Muscle layer of colon (tissue), 2 donors: ENCODE data around the gene USP7.

ENCODE experiments used
- H3K27ac ChIP-seq: one replicate; pipeline ENCODE4 v1.7.0; 2013; ENCODE audit warnings: low read depth, mild to moderate bottlenecking, low read length, moderate library complexity
- H3K27me3 ChIP-seq, 2 donors: one replicate each; pipeline ENCODE4 v1.7.0; 2013; ENCODE audit warnings: low read length in 2 of 2, mild to moderate bottlenecking in 2 of 2; ENCODE audit not compliant: insufficient read depth in 2 of 2, control insufficient read depth in 1 of 2
- H3K36me3 ChIP-seq: one replicate; pipeline ENCODE4 v1.7.0; 2013; ENCODE audit warnings: mild to moderate bottlenecking, low read length; ENCODE audit not compliant: insufficient read depth
- H3K4me1 ChIP-seq: one replicate; pipeline ENCODE4 v1.7.0; 2013; ENCODE audit warnings: mild to moderate bottlenecking, low read length; ENCODE audit not compliant: insufficient read depth
- H3K4me3 ChIP-seq, 2 donors: one replicate each; pipeline ENCODE4 v1.7.0; 2013; ENCODE audit warnings: low read length in 2 of 2, low read depth in 1 of 2, mild to moderate bottlenecking in 1 of 2, moderate library complexity in 1 of 2
- H3K9ac ChIP-seq: one replicate; pipeline ENCODE4 v1.7.0; 2013; ENCODE audit warnings: low read length
- H3K9me3 ChIP-seq: one replicate; pipeline ENCODE4 v1.7.0; 2013; ENCODE audit warnings: mild to moderate bottlenecking, low read length
- donor health status: abdominal sarcoma.
- donor health status: Adenocarcinoma of cecum.

USP7 gene

DNA sequence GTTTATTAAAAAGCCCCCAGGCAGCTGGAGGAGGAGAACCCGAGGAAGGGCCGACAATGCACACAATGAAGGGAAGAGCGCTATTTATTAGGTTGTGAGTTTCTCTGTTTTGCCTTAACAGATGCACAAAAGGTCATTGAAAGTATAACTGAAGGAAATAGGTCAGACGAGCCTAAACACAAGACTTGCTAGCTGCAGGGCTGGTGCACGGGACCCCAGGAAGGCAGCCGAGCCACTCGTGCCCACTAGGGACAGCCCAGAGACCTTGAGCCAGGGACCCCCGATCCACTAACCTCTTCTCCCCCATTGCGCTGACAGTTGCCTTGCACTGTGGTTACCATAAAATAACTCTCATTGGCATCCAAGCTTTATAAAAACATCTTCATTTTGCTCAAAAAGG, 70.3 kb downstream of the USP7 start:
- Histone ChIP-seq H3K27ac (no peak overlapping the region), H3K4me1 (no peaks in the 10 kb centered on the region), H3K9ac (no peak overlapping the region), H3K27me3 (no peaks in the 10 kb centered on the region), H3K36me3 (peaks cover 82% of the 10 kb centered on the region), H3K9me3 (no peaks in the 10 kb centered on the region), H3K4me3 (no peak overlapping the region)

DNA sequence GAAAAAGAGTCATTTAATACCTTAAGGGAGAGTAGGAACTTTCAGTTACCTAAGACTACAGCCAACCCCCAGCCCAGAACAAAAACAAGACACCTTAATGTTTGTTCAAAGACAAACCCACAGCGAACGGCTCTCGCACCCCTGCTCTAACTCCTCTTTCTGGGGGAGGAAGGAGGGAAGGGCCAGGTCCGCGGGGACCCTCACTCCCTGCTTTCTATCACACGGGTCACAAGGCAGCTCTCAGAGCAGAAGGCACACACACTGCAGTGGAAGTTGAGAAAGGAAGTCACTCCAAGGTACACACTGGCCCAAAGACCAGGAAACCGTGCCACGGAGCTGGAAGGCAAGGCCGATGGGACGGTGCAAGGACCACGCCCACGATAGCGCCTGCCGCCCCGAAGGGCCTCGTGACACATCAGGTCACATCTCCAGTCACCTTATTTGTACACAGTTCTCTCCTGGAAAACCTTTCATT, 71.6 kb downstream of the USP7 start:
- Histone ChIP-seq H3K36me3 (peaks cover 73% of the 10 kb centered on the region), H3K27me3 (no peaks in the 10 kb centered on the region), H3K9me3 (no peaks in the 10 kb centered on the region), H3K27ac (no peak overlapping the region), H3K4me1 (peaks cover 6% of the 10 kb centered on the region), H3K4me3 (no peak overlapping the region), H3K9ac (no peak overlapping the region)

DNA sequence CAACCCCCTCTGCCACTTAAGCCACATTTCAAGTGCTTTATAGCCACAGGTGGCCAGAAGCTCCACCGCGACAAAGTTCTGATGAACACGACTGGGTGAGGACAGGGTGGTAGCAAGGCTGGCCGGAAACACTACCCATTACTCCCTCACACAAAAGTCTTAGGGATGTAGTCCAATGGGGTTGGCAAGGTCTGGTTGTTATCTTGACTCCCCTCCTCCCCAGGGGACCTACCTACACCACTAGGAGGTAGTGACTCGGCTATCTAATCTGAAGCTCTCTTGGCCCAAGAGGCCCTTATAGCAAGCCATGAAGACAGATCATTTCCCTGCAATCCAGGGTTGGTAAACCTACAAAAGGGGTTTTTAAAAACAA, 73.2 kb downstream of the USP7 start:
- H3K4me3 ChIP-seq, result no peak overlapping the region
- peaks cover 59% of the 10 kb centered on the region for H3K36me3 ChIP-seq
- H3K9ac ChIP-seq, result no peak overlapping the region
- H3K4me1 ChIP-seq, result peaks cover 15% of the 10 kb centered on the region
- no peaks in the 10 kb centered on the region for H3K9me3 ChIP-seq
- no peaks in the 10 kb centered on the region for H3K27me3 ChIP-seq
- H3K27ac ChIP-seq, result no peak overlapping the region

DNA sequence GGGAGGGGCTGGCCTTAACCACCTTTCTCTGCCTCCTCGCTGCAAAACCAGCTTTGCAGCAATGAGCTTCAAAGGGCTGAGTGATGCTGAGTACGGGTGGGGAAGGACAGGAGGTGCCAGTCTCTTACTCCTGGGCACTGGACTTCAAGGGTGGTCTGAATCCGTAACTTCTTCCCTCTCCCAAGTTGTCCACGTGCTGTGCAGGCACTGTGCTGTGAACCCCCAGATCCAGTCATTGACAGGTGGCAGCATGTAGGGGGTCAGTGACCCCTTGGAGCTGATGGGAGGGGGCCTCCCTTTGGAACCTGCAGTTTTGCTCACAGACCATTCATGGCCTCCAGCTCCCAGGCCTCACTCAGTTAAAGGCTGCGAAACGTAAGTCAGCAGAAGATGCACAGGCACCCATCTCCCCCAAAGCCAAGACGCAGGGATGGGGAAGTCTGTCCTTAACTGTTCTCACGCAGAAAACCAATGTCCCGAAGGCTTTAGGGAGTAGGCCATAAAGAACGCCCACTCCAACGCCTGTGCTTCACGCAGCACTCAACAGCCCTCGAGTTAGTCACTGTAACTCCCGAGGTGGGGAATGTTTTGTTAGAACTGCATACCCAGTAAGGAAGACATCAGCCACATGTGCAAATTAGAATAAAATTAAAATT, 73.7 kb downstream of the USP7 start:
- Histone ChIP-seq H3K9me3 (no peaks in the 10 kb centered on the region), H3K27me3 (no peaks in the 10 kb centered on the region), H3K4me1 (peaks cover 15% of the 10 kb centered on the region), H3K9ac (no peak overlapping the region), H3K4me3 (no peak overlapping the region), H3K27ac (no peak overlapping the region), H3K36me3 (peaks cover 54% of the 10 kb centered on the region)

DNA sequence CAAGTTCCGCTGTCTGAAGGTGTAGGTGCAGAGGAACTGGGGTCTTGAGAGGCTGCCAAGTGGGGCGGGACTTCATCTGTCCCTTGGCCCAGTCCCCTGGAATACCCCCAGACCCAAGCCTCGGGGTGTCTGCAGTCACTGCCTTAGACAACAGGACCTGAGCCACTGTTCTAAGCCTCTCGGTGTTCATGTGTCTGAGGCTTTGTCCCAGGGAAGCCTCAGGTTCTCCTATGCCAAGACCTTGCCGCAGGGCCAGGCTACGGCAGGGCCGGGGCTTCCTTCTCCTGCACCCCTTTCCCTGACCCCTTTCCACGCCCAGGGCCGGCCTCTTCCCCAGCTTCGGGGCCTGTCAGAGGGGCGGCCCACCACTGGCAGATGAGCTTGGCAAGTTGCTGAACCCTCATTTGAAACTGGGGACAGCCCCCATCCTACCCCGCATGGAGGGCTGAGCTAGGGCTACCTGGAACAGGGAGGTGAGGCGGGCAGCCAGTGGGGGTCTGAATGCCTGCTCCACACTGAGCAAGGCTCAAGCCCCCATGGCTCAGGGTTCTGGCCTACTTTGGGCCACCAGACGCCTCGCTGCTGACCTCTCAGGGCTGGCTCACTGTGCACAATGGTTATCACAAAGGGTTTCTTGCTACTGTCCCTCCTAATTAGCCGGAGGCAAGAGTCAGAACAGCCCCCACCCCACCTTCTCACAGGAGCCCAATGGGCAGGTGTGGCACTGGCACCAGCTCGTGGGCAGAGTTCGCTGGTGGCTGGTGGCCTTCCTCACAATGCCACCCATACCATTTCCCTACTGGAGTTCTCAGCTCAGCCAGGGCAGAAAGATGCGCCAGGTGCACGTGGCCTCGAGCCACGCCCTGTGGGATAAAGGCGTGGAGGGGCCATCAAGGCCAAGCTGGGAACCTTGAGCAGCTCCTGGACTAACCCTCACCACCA, 74.5 kb downstream of the USP7 start:
- Histone ChIP-seq H3K27ac (no peak overlapping the region), H3K4me3 (no peak overlapping the region)

DNA sequence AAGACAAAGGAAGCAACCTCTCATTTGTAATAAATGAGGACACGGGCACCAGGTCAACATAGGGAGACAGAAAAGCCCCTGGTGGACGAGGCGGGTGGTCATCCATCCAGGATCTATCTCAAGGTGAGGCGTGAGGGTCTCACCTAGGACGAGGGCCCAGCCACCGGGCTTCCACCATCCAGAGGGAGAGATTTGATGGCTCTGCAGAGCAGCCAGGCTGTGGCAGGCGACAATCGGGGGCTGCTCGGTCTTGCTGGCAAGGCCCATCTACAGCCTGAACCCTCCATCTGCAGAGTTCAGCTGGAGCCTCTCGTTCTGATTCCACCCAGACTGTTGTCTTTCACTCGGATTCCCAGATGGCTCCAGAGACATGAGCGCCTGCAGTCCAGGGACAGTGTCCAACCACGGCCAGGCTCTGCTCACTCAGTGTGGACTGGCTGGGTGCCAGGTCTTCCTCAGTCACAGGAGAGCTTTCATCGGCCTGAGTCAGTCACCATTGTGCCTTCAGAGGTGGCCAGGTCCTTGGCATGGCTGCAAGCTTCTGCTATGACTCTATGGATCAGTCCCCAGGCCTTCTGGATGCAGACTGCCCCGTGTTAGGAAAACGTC, 75.7 kb downstream of the USP7 start:
- H3K4me3 ChIP-seq, result no peak overlapping the region
- peaks cover 15% of the 10 kb centered on the region for H3K4me1 ChIP-seq
- H3K9ac ChIP-seq, result no peak overlapping the region
- peaks cover 0 to 11% of the 10 kb centered on the region in 2 donors for H3K27me3 ChIP-seq
- no peaks in the 10 kb centered on the region for H3K9me3 ChIP-seq
- H3K36me3 ChIP-seq, result peaks cover 34% of the 10 kb centered on the region
- H3K27ac ChIP-seq, result no peak overlapping the region

More for the DNA sequence above, 74.5 kb downstream of the USP7 start:
- Histone ChIP-seq H3K9me3 (no peaks in the 10 kb centered on the region), H3K27me3 (peaks cover 0 to 2% of the 10 kb centered on the region in 2 donors), H3K4me1 (peaks cover 15% of the 10 kb centered on the region), H3K36me3 (peaks cover 46% of the 10 kb centered on the region), H3K9ac (no peak overlapping the region)

DNA sequence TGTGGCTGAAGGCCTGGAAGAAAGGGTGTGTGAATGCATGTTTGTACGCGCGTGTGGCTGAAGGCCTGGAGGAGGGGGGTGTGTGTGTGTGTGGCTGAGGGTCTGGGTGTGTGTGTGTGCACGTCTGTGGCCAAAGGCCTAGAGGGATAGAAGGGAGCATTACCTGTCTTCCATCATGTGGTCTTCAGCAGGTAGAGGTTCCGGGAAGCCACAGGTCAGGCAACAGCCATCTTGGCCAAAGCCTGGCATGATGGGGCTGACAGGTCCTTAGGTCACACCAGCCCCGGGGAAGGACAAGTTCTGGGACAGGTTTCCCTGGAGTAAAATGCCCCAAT, 76.3 kb downstream of the USP7 start:
- Histone ChIP-seq H3K9ac (no peak overlapping the region), H3K27ac (no peak overlapping the region), H3K4me3 (no peak overlapping the region), H3K27me3 (peaks cover 0 to 16% of the 10 kb centered on the region in 2 donors), H3K4me1 (peaks cover 15% of the 10 kb centered on the region), H3K36me3 (peaks cover 29% of the 10 kb centered on the region), H3K9me3 (no peaks in the 10 kb centered on the region)

DNA sequence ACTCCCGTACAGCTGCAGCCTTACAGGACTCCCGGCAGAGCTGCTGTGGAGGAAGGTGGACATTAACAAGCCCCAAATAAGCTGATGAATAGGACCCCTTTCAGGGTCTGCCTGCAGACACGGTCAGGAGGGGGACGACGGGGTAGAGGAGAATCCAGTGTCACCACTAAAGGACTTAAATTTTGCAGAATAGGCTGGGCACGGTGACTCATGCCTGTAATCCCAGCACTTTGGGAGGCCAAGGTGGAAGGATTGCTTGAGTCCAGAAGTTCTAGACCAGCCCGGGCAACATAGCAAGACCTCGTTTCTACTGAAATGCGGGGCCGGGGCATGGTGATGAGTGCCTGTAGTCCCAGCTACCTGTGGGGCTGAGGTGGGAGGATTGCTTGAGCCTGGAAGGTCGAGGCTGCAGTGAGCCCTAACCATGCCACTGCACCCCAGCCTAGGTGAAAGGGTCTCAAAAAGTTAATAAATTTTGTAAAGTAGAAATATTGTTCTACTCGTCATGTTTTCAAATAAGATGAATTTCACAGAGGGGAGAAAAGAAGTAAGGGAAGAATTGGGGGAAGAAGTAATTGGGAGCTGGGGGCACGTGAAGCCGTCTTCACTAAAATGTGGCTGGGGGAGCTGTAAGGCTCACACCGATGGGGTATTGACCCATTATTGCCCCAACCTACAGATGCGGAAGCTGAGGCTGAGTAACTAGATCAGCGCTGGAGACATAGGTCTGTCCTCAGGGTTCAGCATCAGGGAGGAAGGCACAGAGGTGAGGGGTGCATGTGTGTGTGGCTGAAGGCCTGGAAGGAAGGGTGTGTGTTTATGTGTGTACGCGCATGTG, 76.9 kb downstream of the USP7 start:
- H3K36me3 ChIP-seq, result peaks cover 23% of the 10 kb centered on the region
- H3K27ac ChIP-seq, result no peak overlapping the region
- H3K27me3 ChIP-seq, result peaks cover 0 to 16% of the 10 kb centered on the region in 2 donors
- H3K9me3 ChIP-seq, result no peaks in the 10 kb centered on the region
- peaks cover 15% of the 10 kb centered on the region for H3K4me1 ChIP-seq
- no peak overlapping the region for H3K9ac ChIP-seq
- H3K4me3 ChIP-seq, result no peak overlapping the region

DNA sequence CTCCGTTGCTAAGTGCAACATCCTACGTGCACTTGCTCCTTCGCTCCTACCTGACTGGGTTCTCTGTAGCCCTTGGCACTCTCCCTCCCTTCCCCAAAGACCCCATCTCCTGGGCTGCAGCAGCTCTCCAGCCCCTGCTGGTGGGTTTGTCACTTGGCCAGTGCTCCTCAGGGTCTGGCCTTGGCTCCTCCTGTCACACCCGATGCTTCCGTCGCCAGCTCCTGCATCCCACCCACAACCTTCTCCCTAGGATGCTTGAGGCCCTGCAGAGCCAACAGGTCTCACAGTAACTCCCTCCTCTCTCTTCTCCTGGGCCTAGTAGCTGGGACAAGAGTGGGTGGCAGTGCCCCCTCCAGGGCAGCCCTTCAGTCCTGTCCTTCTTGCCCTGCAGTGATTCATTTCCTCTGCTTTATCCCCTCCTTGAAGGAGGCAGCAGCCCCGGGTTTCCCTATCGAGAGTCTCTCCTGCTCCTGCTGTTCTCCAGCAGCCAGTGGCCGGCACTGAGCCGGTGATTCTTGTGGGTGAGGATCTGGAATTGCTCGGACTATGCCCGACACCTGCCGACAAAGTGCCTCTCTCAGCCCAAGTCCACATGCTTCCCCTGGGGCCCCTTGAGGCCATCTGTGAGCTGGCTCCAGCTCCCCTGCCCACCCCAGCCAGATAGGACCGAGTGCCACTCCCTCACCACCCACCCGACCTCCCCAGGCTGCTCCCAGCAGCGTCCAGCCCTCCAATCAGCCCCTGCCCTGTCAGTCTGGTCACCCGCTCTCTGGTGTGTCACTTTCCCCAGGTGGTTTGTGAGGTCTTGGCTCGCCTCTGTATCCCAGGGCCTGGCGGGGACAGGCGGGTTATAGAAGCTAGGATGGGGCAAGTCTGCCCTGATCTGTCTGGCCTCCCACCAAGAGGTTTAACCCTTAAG, 77.8 kb downstream of the USP7 start:
- H3K9me3 ChIP-seq, result no peaks in the 10 kb centered on the region
- peaks cover 15% of the 10 kb centered on the region for H3K36me3 ChIP-seq
- H3K4me1 ChIP-seq, result peaks cover 15% of the 10 kb centered on the region
- no peak overlapping the region for H3K4me3 ChIP-seq
- peaks cover 0 to 21% of the 10 kb centered on the region in 2 donors for H3K27me3 ChIP-seq
- no peak overlapping the region for H3K27ac ChIP-seq
- H3K9ac ChIP-seq, result no peak overlapping the region

DNA sequence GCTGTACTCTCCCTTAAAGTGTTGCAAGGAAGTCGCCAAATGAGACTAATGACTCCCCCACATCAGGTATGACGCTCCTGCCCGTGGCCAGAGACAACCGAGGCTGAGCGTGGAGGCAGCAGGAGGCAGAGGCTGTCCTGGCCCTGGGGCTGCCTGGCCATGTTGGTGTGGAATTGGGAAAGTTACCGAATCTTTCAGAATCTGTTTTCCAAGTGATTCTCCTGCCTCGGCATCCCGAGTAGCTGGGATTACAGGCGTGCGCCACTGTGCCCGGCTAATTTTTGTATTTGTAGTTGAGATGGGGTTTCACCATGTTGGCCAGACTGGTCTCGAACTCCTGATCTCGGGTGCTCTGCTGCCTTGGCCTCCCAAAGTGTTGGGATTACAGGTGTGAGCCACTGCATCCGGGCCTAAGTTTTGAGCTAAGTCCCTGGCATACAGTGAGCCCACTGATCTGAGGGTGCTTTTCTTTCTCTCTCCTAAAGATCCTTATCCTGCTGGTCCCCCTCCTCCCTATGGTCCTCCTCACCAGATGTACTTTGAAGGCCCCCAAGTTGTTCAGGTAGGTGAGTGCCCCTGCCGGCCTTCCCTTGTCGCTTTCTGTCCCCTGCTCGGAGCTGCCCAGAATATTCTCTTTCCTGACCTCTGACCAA, 80.9 kb downstream of the USP7 start:
- H3K36me3 ChIP-seq, result no peaks in the 10 kb centered on the region
- H3K4me3 ChIP-seq, result no peak overlapping the region
- H3K4me1 ChIP-seq, result peaks cover 10% of the 10 kb centered on the region
- no peak overlapping the region for H3K9ac ChIP-seq
- no peaks in the 10 kb centered on the region for H3K9me3 ChIP-seq
- H3K27ac ChIP-seq, result no peak overlapping the region
- peaks cover 0 to 22% of the 10 kb centered on the region in 2 donors for H3K27me3 ChIP-seq
